GM23248 (cell line): ENCODE results near the gene SETBP1.

ENCODE experiments used
- EZH2 ChIP-seq: fragments of 200-600 bp; sonication (generic); IDR thresholded peaks from 2 replicates; pipeline ENCODE4 v1.6.1; 2018; ENCODE audit warnings: antibody characterized with exemption, mild to moderate bottlenecking; ENCODE audit not compliant: insufficient read depth, poor library complexity, severe bottlenecking
- EZH2phosphoT487 ChIP-seq: fragments of 200-600 bp; sonication (generic); IDR thresholded peaks from 2 replicates; pipeline ENCODE4 v1.6.1; 2018; ENCODE audit warnings: antibody characterized with exemption, moderate library complexity, mild to moderate bottlenecking, low read depth; ENCODE audit not compliant: insufficient read depth

DNA sequence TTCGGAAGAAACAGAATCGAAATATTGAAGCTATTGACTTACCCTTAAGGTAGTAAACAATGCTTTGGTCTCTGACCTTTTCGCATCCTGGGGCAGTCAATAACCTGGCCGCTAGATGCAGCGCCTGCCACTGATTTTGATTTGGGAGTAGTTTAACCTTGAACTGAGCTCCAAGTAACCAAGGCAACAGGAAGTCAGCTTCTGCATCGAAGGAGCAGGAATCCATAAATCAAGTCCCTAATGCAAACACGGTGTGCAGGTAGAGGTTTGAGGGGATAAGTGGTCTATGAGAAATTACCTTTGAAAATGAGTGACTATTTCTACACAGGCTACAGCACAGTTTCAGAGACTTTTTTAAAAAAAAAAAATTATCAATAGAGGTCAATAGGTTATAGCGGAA is 353.5 kb downstream of the SETBP1 start:
- TF ChIP-seq EZH2 = no peak
- TF ChIP-seq EZH2phosphoT487 = no peak
